HEK293T (cell line): ENCODE data around the gene E4F1.

Experiments used
- HDGF ChIP-seq: fragments of 450-650 bp; IDR thresholded peaks from 2 replicates; pipeline ENCODE4 v1.6.1; 2017; ENCODE audit warnings: antibody characterized with exemption, borderline replicate concordance
- SUZ12 ChIP-seq: fragments of 450-650 bp; IDR thresholded peaks from 2 replicates; pipeline ENCODE4 v1.6.1; 2016; ENCODE audit warnings: mild to moderate bottlenecking

GRCh38 chr16:2223942-2224486, 623 bp downstream of the E4F1 start:
- TF ChIP-seq SUZ12 = no peak
- TF ChIP-seq HDGF = no peak
